Neural progenitor cell (in vitro differentiated cells): Measurements from ENCODE around the gene IBTK. TPM values are rescaled to one million over a fixed set of nuclear protein-coding genes. Genes with fewer than 3 reads are reported as not detected.

Source experiments
- DNase-seq: peaks from one replicate; pipeline ENCODE4 v3.0.0-alpha.2; 2016; ENCODE audit warnings: low spot score
- H2AFZ ChIP-seq: fragments of 200-600 bp; sonication (generic); replicated peaks from 2 replicates; pipeline ENCODE4 v1.6.1; 2016; ENCODE audit warnings: antibody characterized with exemption
- H3F3A ChIP-seq: fragments of 200-600 bp; sonication (generic); 2 replicates; pipeline ENCODE4 v1.6.1; 2016; ENCODE audit warnings: antibody characterized with exemption, low read depth
- H3K27ac ChIP-seq: fragments of 200-600 bp; sonication (generic); 2 replicates; pipeline ENCODE4 v1.5.1; 2016; ENCODE audit warnings: mild to moderate bottlenecking
- H3K27me3 ChIP-seq: fragments of 200-600 bp; sonication (generic); 2 replicates; pipeline ENCODE4 v1.6.1; 2016; ENCODE audit warnings: mild to moderate bottlenecking, moderate library complexity
- H3K36me3 ChIP-seq: fragments of 200-600 bp; sonication (generic); 2 replicates; pipeline ENCODE4 v1.5.1; 2016
- H3K4me1 ChIP-seq: fragments of 200-600 bp; sonication (generic); 2 replicates; pipeline ENCODE4 v1.6.1; 2016; ENCODE audit warnings: mixed run types
- H3K4me2 ChIP-seq: fragments of 200-600 bp; sonication (generic); 2 replicates; pipeline ENCODE4 v1.6.1; 2016
- H3K4me3 ChIP-seq: fragments of 200-600 bp; sonication (generic); 2 replicates; pipeline ENCODE4 v1.5.1; 2016
- H3K79me2 ChIP-seq: fragments of 200-600 bp; sonication (generic); 2 replicates; pipeline ENCODE4 v1.6.1; 2016; ENCODE audit warnings: low read depth
- H3K9ac ChIP-seq: fragments of 200-600 bp; sonication (generic); 2 replicates; pipeline ENCODE4 v1.6.1; 2016
- H3K9me3 ChIP-seq: fragments of 200-600 bp; sonication (generic); 2 replicates; pipeline ENCODE4 v1.5.1; 2016; ENCODE audit warnings: low read depth
- H4K20me1 ChIP-seq: fragments of 200-600 bp; sonication (generic); 2 replicates; pipeline ENCODE4 v1.6.1; 2016; ENCODE audit warnings: low read depth
- H3K27ac Mint-ChIP-seq: 3 replicates; pipeline ENCODE4 v1.8.0; 2021; ENCODE audit warnings: mixed read lengths
- H3K27me3 Mint-ChIP-seq: 2 replicates; pipeline ENCODE4 v1.8.0; 2022; ENCODE audit warnings: low read depth, mild to moderate bottlenecking, inconsistent platforms, moderate library complexity, mixed read lengths; ENCODE audit not compliant: insufficient read depth
- H3K36me3 Mint-ChIP-seq: 3 replicates; pipeline ENCODE4 v1.8.0; 2021; ENCODE audit warnings: mixed read lengths
- H3K4me1 Mint-ChIP-seq: 3 replicates; pipeline ENCODE4 v1.8.0; 2021; ENCODE audit warnings: mixed read lengths
- H3K4me3 Mint-ChIP-seq: 3 replicates; pipeline ENCODE4 v1.8.0; 2021; ENCODE audit warnings: mild to moderate bottlenecking, moderate library complexity, mixed read lengths
- H3K9me3 Mint-ChIP-seq: 3 replicates; pipeline ENCODE4 v1.8.0; 2020; ENCODE audit warnings: mixed read lengths
- EZH2 ChIP-seq: fragments of 200-600 bp; sonication (generic); IDR thresholded peaks from 2 replicates; pipeline ENCODE4 v1.6.1; 2017; ENCODE audit warnings: antibody characterized with exemption, mild to moderate bottlenecking, moderate library complexity
- EZH2phosphoT487 ChIP-seq: fragments of 200-600 bp; sonication (generic); IDR thresholded peaks from 2 replicates; pipeline ENCODE4 v1.6.1; 2017; ENCODE audit warnings: antibody characterized with exemption
- total RNA-seq: library from RNA; depleted of rRNA; stranded (reverse); fragments of >200 nt; gene quantifications from 2 replicates; pipeline ENCODE4 v1.2.3, GENCODE V29; 2015; ENCODE audit warnings: low replicate concordance
- TF ChIP-seq, protein P1 (sequence below): fragments of 200-600 bp; sonication (generic); IDR thresholded peaks from 2 replicates; pipeline ENCODE4 v1.5.1; 2017; ENCODE audit warnings: antibody characterized with exemption, mild to moderate bottlenecking

Gene IBTK
- total RNA-seq, 1 donor from 2014 or later = 33.7 TPM

DNA sequence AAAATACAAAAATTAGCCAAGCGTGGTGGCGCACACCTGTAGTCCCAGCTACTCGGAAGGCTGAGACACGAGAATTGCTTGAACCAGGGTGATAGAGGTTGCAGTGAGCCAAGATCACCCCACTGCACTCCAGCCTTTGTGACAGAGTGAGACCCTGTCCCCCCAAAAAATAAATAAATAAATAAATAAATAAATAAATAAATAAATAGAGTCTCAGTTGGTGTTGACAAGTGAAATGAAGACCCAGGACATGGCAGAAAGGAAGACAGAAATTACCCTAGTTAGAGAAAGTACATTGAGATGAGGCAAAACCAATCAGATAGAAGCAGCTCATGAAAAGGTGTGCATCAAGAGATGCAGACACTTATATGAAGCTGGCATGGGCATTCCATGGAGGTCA, 105.0 kb downstream of the IBTK start:
- Histone ChIP-seq H3K4me1 (no peaks in the 10 kb centered on the region), H3K4me3 (no peak overlapping the region), H3K9me3 (no peaks in the 10 kb centered on the region), H2AFZ (no peak overlapping the region), H3K27ac (no peak overlapping the region), H3K27me3 (no peaks in the 10 kb centered on the region), H4K20me1 (no peaks in the 10 kb centered on the region), H3K4me2 (no peak overlapping the region), H3K79me2 (no peaks in the 10 kb centered on the region), H3K36me3 (no peaks in the 10 kb centered on the region), H3F3A (no peaks in the 10 kb centered on the region), H3K9ac (no peak overlapping the region)
- H3K4me3 Mint-ChIP-seq = no peak overlapping the region
- H3K4me1 Mint-ChIP-seq = peaks cover 20% of the 10 kb centered on the region
- no peak overlapping the region for H3K27ac Mint-ChIP-seq
- TF ChIP-seq, protein P1, sequence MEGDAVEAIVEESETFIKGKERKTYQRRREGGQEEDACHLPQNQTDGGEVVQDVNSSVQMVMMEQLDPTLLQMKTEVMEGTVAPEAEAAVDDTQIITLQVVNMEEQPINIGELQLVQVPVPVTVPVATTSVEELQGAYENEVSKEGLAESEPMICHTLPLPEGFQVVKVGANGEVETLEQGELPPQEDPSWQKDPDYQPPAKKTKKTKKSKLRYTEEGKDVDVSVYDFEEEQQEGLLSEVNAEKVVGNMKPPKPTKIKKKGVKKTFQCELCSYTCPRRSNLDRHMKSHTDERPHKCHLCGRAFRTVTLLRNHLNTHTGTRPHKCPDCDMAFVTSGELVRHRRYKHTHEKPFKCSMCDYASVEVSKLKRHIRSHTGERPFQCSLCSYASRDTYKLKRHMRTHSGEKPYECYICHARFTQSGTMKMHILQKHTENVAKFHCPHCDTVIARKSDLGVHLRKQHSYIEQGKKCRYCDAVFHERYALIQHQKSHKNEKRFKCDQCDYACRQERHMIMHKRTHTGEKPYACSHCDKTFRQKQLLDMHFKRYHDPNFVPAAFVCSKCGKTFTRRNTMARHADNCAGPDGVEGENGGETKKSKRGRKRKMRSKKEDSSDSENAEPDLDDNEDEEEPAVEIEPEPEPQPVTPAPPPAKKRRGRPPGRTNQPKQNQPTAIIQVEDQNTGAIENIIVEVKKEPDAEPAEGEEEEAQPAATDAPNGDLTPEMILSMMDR = no peak
- TF ChIP-seq EZH2phosphoT487 (no peak), EZH2 (no peak)
- H3K9me3 Mint-ChIP-seq = no peaks in the 10 kb centered on the region
- no peak for DNase-seq
- no peaks in the 10 kb centered on the region for H3K27me3 Mint-ChIP-seq
- H3K36me3 Mint-ChIP-seq = no peaks in the 10 kb centered on the region

GRCh38 chr6:82138075-82138791, 109.3 kb downstream of the IBTK start:
- no peaks in the 10 kb centered on the region for H3K27me3 ChIP-seq
- no peak for DNase-seq
- H3K4me2 ChIP-seq = no peak overlapping the region
- no peaks in the 10 kb centered on the region for H3K79me2 ChIP-seq
- H3K36me3 ChIP-seq = no peaks in the 10 kb centered on the region
- H3K4me1 Mint-ChIP-seq = no peaks in the 10 kb centered on the region
- no peak overlapping the region for H3K27ac Mint-ChIP-seq
- H2AFZ ChIP-seq = no peak overlapping the region
- no peak overlapping the region for H3K4me3 ChIP-seq
- H3K9me3 Mint-ChIP-seq = no peaks in the 10 kb centered on the region
- no peaks in the 10 kb centered on the region for H3K36me3 Mint-ChIP-seq
- no peaks in the 10 kb centered on the region for H4K20me1 ChIP-seq
- H3K27me3 Mint-ChIP-seq = no peaks in the 10 kb centered on the region
- H3K4me3 Mint-ChIP-seq = no peak overlapping the region
- H3K9ac ChIP-seq = no peak overlapping the region
- no peaks in the 10 kb centered on the region for H3K4me1 ChIP-seq
- no peaks in the 10 kb centered on the region for H3K9me3 ChIP-seq
- H3F3A ChIP-seq = no peaks in the 10 kb centered on the region
- H3K27ac ChIP-seq = no peak overlapping the region
- TF ChIP-seq, protein P1 = no peak
- TF ChIP-seq EZH2 (no peak), EZH2phosphoT487 (no peak)

DNA sequence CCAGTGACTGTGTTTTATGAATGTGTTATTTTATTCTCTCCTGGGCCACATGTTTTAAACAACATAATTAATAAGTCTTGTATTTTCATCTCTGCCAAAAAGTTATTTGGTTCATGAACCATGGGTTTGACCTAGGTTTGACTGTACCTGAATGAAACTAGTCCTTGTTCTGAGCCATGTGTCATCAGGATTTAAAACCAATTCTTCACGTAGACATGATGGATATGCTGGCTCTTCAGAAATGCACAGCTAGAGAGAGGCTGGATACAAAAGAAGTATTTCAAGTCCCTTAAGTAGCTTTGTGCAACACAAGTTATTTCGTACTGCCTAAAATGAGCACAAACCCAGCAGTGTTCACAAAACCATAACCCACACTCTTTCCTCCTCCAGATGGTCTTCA, 116.1 kb downstream of the IBTK start:
- Mint-ChIP-seq H3K4me3 (no peak overlapping the region), H3K27ac (no peak overlapping the region)

More for the DNA sequence above, 116.1 kb downstream of the IBTK start:
- Mint-ChIP-seq H3K9me3 (no peaks in the 10 kb centered on the region), H3K27me3 (no peaks in the 10 kb centered on the region), H3K36me3 (no peaks in the 10 kb centered on the region), H3K4me1 (no peaks in the 10 kb centered on the region)
- Histone ChIP-seq H3K9me3 (no peaks in the 10 kb centered on the region), H3K27ac (no peak overlapping the region), H3K4me3 (no peak overlapping the region), H3K4me1 (no peaks in the 10 kb centered on the region), H3K79me2 (no peaks in the 10 kb centered on the region), H3K36me3 (no peaks in the 10 kb centered on the region), H3K27me3 (no peaks in the 10 kb centered on the region), H3K4me2 (no peak overlapping the region), H2AFZ (no peak overlapping the region), H3F3A (no peaks in the 10 kb centered on the region), H3K9ac (no peak overlapping the region), H4K20me1 (no peaks in the 10 kb centered on the region)
- no peak for DNase-seq
- no peak for TF ChIP-seq EZH2
- TF ChIP-seq EZH2phosphoT487 = no peak
- TF ChIP-seq, protein P1 = no peak
